BJ (cell line): Measurements from ENCODE around the gene STON2. TPM values are rescaled to one million over a fixed set of nuclear protein-coding genes. Genes with fewer than 3 reads are reported as not detected.

ENCODE experiments used
- CTCF ChIA-PET: fragments of 350-600 bp; formaldehyde crosslinking; extraction: SDS; loops from one replicate; lab custom pipeline; 2021; ENCODE audit warnings: antibody characterized with exemption, inconsistent platforms; lab: Yijun Ruan, JAX
- POLR2A ChIA-PET: fragments of 300-600 bp; sonication (Branson Sonifier 250); formaldehyde crosslinking; extraction: SDS; loops from one replicate; lab custom pipeline; 2021; ENCODE audit warnings: antibody characterized with exemption; lab: Charles Lee
- DNase-seq: peaks from one replicate; pipeline ENCODE4 v3.0.0-alpha.2; 2011; ENCODE audit warnings: low read depth
- H3K27me3 ChIP-seq: 2 replicates; pipeline ENCODE4 v1.6.0; 2011; ENCODE audit warnings: low read length; ENCODE audit not compliant: control insufficient read depth, insufficient read depth
- H3K36me3 ChIP-seq: 2 replicates; pipeline ENCODE4 v1.5.1; 2011; ENCODE audit warnings: low read length; ENCODE audit not compliant: control insufficient read depth, insufficient read depth
- H3K4me3 ChIP-seq: 2 replicates; pipeline ENCODE4 v1.5.1; 2011; ENCODE audit warnings: low read depth, mild to moderate bottlenecking, control low read depth, low read length
- CTCF ChIP-seq: IDR thresholded peaks from 2 replicates; pipeline ENCODE4 v1.5.1; 2011; ENCODE audit warnings: low read depth, mild to moderate bottlenecking, control low read depth, inconsistent platforms, low read length, moderate library complexity; ENCODE audit not compliant: insufficient read depth
- polyA plus RNA-seq: library from polyadenylated mRNA; depleted of rRNA; stranded (reverse); fragments of >200 nt; gene quantifications from 2 replicates; pipeline ENCODE4 v1.2.3, GENCODE V29; 2011

STON2 gene
- polyA plus RNA-seq, 1 experiment, result not detected

DNA sequence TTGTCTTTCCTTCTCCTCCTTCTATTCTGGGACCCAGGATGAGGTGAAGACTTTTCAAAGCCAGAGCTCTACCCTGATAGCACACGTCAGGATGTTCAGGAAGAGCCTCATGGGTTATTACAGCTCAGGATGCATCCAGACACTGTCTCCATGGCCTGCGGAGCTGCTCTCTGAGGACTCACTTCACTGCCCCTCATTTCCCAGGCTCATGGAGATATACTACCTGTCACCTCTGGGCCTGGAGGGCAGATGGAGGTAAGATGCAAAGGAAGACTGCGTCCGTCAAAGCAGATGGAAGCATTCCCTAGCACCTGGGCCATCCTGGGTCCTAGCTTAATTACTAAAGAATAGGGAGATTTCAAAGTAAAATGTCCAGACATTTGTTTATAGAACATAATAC, 32.6 kb downstream of the STON2 start:
- TF ChIP-seq CTCF, result no peak
- ChIA-PET POLR2A (no interaction called here), CTCF (no interaction called here)
- DNase-seq, result no peak
- Histone ChIP-seq H3K27me3 (no peaks in the 10 kb centered on the region), H3K36me3 (no peaks in the 10 kb centered on the region), H3K4me3 (no peak overlapping the region)

DNA sequence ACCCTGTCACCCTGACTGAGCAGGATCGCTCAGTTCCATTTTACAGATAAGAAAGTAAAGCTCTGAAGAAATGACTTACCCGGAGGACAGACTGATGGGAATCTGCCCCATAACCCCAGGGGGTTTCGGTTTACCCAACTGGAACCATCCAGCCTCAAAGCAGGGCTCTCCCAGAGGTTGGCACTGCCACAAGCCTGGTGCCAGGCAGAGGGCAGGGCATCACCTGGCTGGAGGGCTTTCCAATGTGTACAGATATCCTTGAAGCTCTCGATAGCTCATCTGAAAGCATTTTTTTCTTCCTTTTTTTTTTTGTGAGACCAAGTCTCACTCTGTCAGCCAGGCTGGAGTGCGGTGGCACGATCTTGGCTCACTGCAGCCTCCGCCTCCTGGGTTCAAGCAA, 33.2 kb downstream of the STON2 start:
- ChIA-PET CTCF (no interaction called here), POLR2A (interaction anchor here (0.7 kb wide), 1 partner anchor 168 kb away, joined by 7 read pairs; no protein-coding TSS in a partner anchor)
- no peak for TF ChIP-seq CTCF
- Histone ChIP-seq H3K4me3 (no peak overlapping the region), H3K27me3 (no peaks in the 10 kb centered on the region), H3K36me3 (no peaks in the 10 kb centered on the region)
- no peak for DNase-seq

DNA sequence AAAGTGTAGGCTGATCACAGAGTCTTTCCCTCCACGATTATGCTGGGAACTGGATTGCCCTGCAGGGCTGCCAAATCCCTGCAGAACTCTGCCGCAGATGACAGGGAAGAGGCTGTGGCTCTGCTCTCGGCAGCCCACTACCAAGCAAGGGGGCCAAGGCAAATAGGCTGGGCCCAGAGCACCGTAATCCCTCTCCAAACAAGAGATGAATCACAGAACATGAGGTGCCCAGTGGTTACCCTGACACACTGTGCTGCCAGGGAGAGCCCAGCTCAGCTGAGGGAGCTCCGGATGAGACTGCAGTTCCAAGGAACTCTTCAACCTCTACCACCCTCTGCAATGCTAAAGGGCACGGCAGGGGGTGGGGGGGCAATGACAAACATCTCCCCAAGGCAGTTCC, 33.9 kb downstream of the STON2 start:
- CTCF ChIA-PET, result no interaction called here
- H3K36me3 ChIP-seq, result no peaks in the 10 kb centered on the region
- DNase-seq, result no peak

DNA sequence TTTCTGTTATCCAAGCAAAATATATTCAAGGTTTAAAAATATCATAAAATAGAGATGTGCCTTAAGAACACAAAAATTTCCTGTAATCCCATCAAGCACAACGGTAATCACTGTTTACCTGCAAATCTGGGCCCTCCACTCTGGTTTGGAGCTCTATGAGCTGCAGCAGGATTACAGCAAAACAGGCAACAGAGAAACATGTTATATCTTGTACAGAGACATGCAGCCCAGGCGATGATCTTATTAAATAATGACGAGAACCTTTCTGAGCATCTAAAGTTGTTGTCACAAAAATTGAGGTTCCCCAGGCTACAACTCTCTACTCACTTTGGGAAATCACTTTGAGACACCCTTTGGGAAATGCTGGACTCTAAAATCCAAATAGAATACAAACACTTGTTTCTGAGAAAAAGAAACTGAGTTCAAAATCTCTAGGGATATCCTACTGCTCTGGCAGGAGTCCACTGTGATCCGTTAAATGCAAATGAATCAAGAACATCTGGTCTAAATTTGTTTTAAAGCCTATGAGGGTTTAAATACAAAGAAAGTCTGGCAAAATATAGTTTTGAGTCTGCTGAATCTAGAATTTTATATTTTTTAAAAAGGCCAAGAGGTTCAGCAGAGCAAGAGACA, 36.3 kb downstream of the STON2 start:
- CTCF ChIA-PET, result no interaction called here
- Histone ChIP-seq H3K27me3 (no peaks in the 10 kb centered on the region), H3K36me3 (no peaks in the 10 kb centered on the region), H3K4me3 (no peak overlapping the region)
- TF ChIP-seq CTCF, result no peak
- POLR2A ChIA-PET, result no interaction called here
- no peak for DNase-seq

More for the DNA sequence above, 33.9 kb downstream of the STON2 start:
- Histone ChIP-seq H3K4me3 (no peak overlapping the region), H3K27me3 (no peaks in the 10 kb centered on the region)
- POLR2A ChIA-PET, result no interaction called here
- no peak for TF ChIP-seq CTCF

GRCh38 chr14:81353691-81354323, 46.3 kb downstream of the STON2 start:
- DNase-seq, result no peak
- Histone ChIP-seq H3K36me3 (no peaks in the 10 kb centered on the region), H3K27me3 (no peaks in the 10 kb centered on the region), H3K4me3 (no peak overlapping the region)
- POLR2A ChIA-PET, result no interaction called here
- TF ChIP-seq CTCF, result no peak
- CTCF ChIA-PET, result no interaction called here
